Stimulated activated CD8-positive, alpha-beta memory T cell treated with anti-CD3 and anti-CD28 coated beads, Interleukin-15, amount 100 ng/mL, for 4 hours (primary cell): ENCODE results near the gene PCP4L1.
"Not testable (repeated sequence)": the region's sequence is repeated elsewhere in the genome, so short reads cannot be mapped to it uniquely, and the experiment has no call there.

ENCODE experiments used
- DNase-seq, 2 donors: peaks; one replicate each; pipeline ENCODE4 v3.0.0-alpha.2; 2020; ENCODE audit warnings: low read depth in 2 of 2

The PCP4L1 gene

GRCh38 chr1:161228032-161228431 lies 30.5 kb upstream of the PCP4L1 start:
- no peak for DNase-seq

DNA sequence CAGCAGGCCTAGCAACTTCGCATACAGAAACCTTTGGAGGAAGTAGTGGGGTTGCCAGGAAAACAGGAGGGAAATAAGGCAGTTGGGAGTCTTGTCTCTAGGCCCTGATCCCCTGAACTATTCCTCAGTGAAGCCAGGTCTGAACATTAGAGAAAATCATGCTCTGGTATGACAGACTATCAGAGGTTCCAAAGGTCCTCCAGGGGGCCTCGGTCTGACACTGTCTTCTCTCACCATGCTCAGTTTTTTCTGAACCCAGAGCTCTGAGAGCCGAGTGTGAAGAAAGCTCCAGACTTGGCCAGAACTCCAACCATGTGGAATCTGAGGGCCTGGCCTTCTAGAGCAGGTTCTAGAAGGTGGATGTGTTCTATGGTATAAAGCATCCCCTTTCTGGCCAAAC lies 28.6 kb upstream of the PCP4L1 start:
- DNase-seq = no peak

GRCh38 chr1:161230762-161231161 lies 27.8 kb upstream of the PCP4L1 start:
- DNase-seq = no peak

GRCh38 chr1:161233102-161233501 lies 25.4 kb upstream of the PCP4L1 start:
- DNase-seq = no peak

- no peak for DNase-seq
Measured at GRCh38 chr1:161235957-161236775, 22.4 kb upstream of the PCP4L1 start.

DNA sequence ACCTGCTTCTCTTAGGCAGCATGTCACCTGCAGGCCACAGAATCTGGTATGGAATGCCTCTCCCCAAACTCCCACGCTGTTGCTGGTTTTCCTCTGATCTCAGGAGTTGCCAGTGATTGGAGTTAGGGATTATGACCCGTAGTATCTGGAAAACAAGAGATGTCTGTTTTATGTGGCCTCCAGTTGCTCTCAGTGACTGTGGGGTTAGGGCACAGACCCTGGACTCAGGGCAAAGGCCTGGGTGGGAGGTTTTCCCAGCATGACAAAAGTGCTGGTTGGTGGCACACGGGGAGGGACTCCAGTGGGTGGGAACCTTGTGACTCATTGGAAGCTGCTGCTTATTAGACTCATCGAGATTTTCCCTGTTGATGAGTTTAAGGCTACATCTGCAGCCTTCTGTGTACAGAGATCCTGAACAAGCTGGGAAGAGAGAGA lies 20.5 kb upstream of the PCP4L1 start, which contains the start of gene NR1I3:
NR1I3 (minus strand) TSS at position 165 of the 435 bp plus-strand sequence. CDS start 1,638 bp downstream, outside the sequence.
- no peak for DNase-seq

GRCh38 chr1:161241682-161242081 lies 16.9 kb upstream of the PCP4L1 start:
- DNase-seq = no peak

GRCh38 chr1:161242313-161242712 lies 16.2 kb upstream of the PCP4L1 start:
- DNase-seq = no peak

- DNase-seq = no peak
Measured at GRCh38 chr1:161244888-161245287, 13.7 kb upstream of the PCP4L1 start.

- not testable (repeated sequence) for DNase-seq
Measured at GRCh38 chr1:161250100-161250499, 8.4 kb upstream of the PCP4L1 start.

DNA sequence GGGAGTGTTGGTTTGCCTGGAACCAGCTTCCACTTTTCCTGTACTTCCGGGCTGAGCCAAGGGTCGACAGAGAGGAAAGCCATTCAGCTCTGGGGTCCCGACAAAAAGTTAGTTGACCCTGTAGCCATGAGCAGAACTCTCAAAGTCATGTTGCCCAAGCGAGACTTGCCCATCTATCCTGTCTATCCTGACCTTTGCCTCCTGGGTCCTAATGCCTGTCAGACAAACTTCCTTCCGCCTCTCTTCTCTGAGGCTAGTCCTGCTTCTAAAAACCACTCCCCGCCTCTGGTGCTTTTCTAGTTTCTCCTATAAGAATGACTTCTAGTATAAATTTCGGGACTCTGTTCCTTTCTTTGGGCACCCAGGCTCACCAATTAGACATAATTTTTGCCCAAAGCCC lies 7.7 kb upstream of the PCP4L1 start:
- no peak for DNase-seq

- DNase-seq = no peak
Measured at GRCh38 chr1:161251579-161251978, 7.0 kb upstream of the PCP4L1 start.

DNA sequence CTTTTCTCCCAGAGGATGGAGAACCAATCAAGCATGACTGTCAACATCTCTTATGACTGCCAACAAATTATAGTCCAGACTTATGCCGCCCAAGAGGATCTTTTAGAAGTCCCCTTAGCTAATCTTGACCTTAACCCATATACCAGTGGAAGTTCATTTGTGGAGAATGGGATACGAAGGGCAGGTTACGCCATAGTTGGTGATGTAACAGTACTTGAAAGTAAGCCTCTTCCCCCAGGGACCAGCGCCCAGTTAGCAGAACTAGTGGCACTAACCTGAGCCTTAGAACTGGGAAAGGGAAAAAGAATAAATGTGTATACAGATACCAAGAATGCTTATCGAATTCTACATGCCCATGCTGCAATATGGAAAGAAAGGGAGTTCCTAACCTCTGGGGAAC lies 3.2 kb upstream of the PCP4L1 start:
- DNase-seq = not testable (repeated sequence)

- not testable (repeated sequence) for DNase-seq
Measured at GRCh38 chr1:161255955-161256520, 2.5 kb upstream of the PCP4L1 start.

DNA sequence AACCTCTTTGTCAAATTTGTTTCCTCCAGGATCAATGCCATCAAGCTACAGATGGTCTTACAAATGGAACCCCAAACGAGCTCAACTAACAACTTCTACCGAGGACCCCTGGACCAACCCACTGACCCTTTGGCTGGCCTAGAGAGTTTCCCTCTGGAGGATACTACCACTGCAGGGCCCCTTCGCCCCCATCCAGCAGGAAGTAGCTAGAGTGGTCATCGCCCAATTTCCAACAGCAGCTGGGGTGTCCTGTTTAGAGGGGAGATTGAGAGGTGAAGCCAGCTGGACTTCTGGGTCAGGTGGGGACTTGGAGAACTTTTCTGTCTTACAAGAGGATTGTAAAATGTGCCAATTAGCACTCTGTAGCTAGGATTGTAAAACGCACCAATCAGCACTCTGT lies 1.4 kb upstream of the PCP4L1 start:
- DNase-seq = not testable (repeated sequence)

GRCh38 chr1:161259345-161259702 lies 779 bp downstream of the PCP4L1 start:
- no peak for DNase-seq

GRCh38 chr1:161259765-161260164 lies 1.2 kb downstream of the PCP4L1 start:
- DNase-seq = no peak

- DNase-seq = no peak
Measured at GRCh38 chr1:161260376-161261260, 2.1 kb downstream of the PCP4L1 start.

- DNase-seq = no peak
Measured at GRCh38 chr1:161261261-161262235, 3.0 kb downstream of the PCP4L1 start.

- DNase-seq = no peak
Measured at GRCh38 chr1:161265305-161265704, 6.8 kb downstream of the PCP4L1 start.

GRCh38 chr1:161266202-161266601 lies 7.7 kb downstream of the PCP4L1 start:
- no peak for DNase-seq
